Activated CD8-positive, alpha-beta memory T cell treated with anti-CD3 and anti-CD28 coated beads for 24 hours (primary cell): ENCODE measurements around the gene GNPDA1.
"Not testable (repeated sequence)": the region's sequence is repeated elsewhere in the genome, so short reads cannot be mapped to it uniquely, and the experiment has no call there.

Experiments used
- DNase-seq: peaks from one replicate; pipeline ENCODE4 v3.0.0-alpha.2; 2020

Gene GNPDA1

GRCh38 chr5:142012792-142013388, at the start of gene GNPDA1:
GNPDA1 (minus strand) TSS chr5:142013027; CDS start chr5:142012035, 992 bp downstream.
- peak; percentile 88 for DNase-seq

DNA sequence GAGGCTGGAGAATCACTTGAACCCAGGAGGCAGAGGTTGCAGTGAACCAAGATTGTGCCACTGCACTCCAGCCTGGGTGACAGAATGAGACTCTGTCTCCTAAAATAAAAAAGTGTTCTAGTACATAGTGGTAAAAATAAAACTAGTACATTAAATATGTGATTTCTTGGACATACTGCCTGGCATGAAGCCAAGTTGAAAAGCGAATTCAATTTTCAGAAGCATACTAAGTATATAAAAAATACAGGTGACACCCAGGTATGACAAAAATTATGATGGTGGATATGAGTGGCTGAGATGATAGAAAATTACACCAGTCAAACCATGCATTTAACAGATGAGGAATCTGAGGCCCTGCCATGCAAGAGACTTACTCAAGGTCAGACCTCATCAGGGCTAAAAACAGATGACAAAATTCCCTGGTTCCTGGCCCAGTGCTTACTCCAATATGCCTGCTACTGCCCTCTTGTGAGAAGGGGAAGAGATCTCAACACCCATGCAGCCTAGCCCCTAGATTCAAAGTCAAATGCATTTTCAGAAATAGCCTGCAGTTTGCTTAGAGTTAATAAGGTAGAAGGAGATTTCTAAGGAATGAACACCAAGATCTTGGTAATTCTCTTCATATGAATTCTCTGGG, 46.6 kb upstream of the GNPDA1 start:
- no peak for DNase-seq

GRCh38 chr5:142057697-142058056, 44.9 kb upstream of the GNPDA1 start:
- DNase-seq: no peak

GRCh38 chr5:142056816-142057696, 44.2 kb upstream of the GNPDA1 start:
- DNase-seq: no peak

GRCh38 chr5:142055301-142055700, 42.5 kb upstream of the GNPDA1 start:
- DNase-seq: no peak

GRCh38 chr5:142053426-142054151, 40.8 kb upstream of the GNPDA1 start:
- DNase-seq: no peak

DNA sequence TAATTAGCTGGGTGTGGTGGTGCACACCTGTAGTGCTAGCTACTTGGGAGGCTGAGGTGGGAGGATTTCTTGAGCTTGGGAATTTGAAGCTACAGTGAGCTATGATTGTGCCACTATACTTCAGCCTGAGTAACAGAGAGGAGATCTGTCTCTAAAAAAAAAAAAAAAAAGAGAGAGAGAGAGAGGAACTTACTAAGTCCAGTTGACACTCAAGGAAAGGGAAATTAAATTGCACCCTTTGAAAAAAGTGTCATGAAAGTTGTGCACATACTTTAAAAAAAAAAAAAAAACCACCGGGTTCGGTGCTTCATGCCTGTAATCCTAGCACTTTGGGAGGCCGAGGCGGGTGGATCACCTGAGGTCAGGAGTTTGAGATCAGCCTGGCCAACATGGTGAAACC, 39.2 kb upstream of the GNPDA1 start:
- not testable (repeated sequence) for DNase-seq

- DNase-seq: no peak
These were observed 35.4 kb upstream of the GNPDA1 start for GRCh38 chr5:142048272-142048671.

GRCh38 chr5:142046191-142046590, 33.4 kb upstream of the GNPDA1 start:
- no peak for DNase-seq

DNA sequence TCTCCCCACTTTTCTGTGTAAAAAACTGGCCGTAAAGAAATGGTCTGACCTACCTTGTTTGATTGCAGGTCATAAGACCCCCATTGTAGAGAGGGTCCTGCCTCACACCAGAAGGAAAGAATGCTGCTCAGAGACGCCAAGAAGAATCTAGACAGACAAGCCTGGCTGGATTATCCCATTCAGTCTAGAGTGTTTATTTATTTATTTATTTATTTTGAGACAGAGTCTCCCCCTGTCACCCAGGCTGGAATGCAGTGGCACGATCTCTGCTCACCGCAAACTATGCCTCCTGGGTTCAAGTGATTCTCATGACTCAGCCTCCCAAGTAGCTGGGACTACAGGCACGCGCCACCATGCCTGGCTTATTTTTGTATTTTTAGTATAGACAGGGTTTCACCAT, 28.1 kb upstream of the GNPDA1 start:
- not testable (repeated sequence) for DNase-seq

- DNase-seq: no peak
These were observed 27.5 kb upstream of the GNPDA1 start for GRCh38 chr5:142040285-142040684.

DNA sequence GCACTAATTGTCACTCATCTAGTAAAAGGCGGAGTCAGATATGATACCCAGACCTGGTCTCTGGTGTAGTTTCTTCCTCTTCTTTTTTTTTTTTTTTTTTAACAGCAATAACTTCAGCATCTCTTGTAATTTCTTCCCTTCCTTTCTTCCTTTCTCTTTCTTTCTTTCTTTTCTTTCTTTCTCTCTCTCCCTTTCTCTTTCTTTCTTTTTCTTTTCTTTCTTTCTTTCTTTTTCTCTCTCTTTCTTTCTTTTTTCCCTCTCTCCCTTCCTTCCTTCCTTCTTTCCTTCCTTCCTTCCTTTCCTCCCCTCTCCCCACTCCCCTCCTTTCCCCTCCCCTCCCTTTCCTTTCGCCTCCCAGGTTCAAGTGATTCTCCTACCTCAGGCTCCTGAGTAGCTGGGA, 25.9 kb upstream of the GNPDA1 start:
- DNase-seq: no peak

DNA sequence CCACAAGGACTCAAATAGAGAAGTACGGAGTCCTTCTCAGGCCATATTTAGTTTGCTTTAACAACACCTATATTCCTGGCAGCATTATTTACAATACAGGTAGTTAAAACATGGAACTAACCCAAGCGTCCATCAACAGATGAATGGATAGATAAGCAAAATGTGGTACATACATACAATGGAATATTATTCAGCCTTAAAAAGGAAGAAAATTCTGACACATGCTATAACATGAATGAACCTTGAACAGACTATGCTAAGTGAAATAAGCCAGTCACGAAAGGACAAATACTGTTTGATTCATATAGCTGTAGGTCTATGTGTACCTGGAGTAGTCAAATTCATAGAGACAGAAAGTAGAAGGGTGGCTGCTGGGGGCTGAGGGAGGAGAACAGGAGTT, 24.8 kb upstream of the GNPDA1 start:
- not testable (repeated sequence) for DNase-seq

DNA sequence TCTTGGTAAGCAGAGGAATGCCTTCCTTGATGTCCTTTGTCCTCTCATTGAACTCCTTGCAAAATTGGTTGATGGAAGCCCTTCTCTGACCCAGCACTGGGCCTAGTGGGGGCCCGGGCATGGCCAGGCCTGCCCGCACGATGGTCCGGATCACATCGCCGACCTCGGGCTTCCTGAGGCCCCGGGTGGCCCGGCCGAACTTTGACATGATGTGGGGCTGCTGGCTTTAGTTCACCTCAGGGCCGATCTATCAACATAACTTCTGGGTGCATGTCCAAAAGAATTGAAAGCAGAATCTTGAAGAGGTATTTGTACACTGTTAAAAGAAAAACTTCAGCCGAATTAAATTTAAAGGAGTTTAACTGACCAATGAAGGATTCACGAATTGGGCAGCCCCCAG, 24.1 kb upstream of the GNPDA1 start:
- DNase-seq: no peak

GRCh38 chr5:142034994-142035393, 22.2 kb upstream of the GNPDA1 start:
- DNase-seq: no peak

DNA sequence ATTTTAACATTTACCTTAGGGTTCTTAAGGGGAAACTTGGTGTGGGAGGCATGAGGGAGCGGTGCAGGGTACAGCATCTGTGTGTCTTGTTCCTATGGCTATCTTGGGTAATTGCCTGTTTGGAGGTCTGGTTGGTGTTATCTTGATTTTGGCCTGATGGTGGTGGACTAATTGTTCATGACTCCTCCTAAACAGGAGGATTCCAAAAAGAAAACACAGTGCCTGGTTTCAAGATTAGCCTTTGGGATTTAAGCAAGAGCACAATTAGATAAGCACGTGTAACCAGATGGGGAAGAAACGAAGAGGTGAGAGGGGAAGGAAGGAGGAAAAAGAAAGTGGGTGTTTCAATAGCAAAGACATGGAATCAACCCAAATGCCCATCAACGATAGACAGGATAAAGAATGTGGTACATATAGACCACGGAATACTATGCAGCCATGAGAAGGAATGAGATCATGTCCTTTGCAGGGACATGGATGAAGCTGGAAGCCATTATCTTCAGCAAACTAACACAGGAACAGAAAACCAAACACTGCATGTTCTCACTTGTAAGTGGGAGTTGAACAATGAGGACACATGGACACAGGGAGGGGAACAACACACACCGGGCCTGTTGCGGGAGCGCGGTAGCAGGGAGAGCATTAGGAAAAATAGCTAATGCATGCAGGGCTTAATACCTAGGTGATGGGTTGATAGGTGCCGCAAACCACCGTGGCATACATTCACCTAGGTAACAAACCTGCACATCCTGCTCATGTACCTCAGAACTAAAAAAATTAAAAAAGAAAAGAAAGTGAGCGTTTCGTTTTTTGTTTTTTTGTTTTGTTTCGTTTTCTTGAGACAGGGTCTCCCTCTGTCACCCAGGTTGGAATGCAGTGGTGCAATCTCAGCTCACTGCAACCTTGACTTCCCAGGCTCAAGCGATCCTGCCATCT, 21.1 kb upstream of the GNPDA1 start:
- DNase-seq: not testable (repeated sequence)

GRCh38 chr5:142032747-142033631, 20.2 kb upstream of the GNPDA1 start:
- DNase-seq: no peak

DNA sequence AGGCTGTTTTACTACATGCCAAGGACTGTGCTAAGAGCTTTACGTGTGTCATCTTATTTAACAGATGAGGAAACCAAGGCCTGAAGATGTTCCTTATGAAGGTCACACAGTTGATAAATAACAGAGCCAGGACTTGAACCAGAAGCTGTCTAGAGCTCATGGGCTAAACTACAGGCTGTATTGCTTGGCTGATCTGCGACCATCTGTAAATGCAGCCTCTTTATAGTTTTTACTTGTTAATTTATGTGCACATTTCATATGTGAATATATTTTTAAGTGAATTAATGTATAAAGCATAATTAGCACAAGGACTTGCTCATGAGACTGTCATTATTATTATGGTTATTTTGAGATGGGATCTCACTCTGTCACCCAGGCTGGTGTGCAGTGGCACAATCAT, 19.3 kb upstream of the GNPDA1 start:
- no peak for DNase-seq

DNA sequence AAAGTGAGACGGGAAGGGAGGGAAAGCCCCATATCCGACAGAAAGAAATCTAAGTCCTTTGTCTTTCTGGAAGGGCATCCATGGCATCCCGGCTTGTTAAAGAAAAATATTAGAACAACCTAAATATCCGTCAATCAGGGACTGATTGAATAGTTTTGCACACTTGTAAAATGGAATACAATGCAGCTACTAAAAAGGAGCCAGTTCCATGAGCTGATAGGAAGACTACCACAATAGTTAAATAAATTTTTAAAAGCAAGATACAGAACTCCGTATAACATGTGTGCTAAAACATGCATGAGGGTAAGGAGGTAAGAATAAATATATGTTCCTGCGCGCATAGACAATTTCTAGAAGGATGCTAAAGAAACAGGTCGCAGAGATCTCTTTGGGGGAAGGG, 12.8 kb upstream of the GNPDA1 start:
- DNase-seq: peak; percentile 40

DNA sequence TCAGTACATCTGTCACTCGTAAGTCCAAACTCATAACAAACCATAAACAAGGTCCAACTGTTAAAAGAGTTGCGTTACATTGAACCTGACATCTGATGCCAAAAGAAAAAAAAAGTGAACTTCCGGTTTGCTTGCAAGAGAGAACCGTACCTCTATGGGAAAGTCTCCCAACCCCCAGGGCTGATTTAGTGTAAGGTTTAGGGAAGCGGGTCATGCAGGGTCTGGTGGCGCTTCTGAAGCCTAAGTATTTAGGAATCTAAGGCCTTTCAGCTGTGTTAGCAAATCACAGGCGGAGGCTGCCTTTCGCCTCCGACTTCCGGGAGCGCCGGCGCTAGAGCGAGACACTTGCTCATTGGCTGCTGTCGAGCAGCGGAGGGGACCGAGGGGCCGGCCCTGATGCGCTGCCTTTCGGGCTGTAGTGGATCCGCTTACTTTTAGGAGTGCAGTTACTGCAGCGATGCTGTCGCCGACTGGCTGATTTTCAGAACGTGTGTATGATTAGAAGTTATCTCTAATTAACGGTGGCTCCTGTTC, 12.0 kb upstream of the GNPDA1 start:
- DNase-seq: peak; percentile 89

GRCh38 chr5:142023836-142024235, 11.0 kb upstream of the GNPDA1 start:
- DNase-seq: peak; percentile 11
